Erythroblast (primary cell): ENCODE data around the gene MIP.

Experiments used
- GATA1 ChIP-seq: IDR thresholded peaks from 2 replicates; pipeline ENCODE4 v1.6.1; 2011; ENCODE audit warnings: low read depth, mild to moderate bottlenecking, control low read depth, low read length, moderate library complexity
- POLR2A ChIP-seq: IDR thresholded peaks from 2 replicates; pipeline ENCODE4 v1.6.1; 2011; ENCODE audit warnings: mild to moderate bottlenecking, low read length

GRCh38 chr12:56486694-56487093 lies 32.2 kb upstream of the MIP start:
- TF ChIP-seq POLR2A: no peak
- no peak for TF ChIP-seq GATA1
